COLO668 (cell line): ENCODE measurements around the gene PTK7.
"Not testable (repeated sequence)": the region's sequence is repeated elsewhere in the genome, so short reads cannot be mapped to it uniquely, and the experiment has no call there.

Experiments used
- DNase-seq: peaks from one replicate; lab custom pipeline; 2025; ENCODE audit not compliant: unreplicated experiment; lab: John Stamatoyannopoulos, UW

The PTK7 gene

GRCh38 chr6:43054206-43054943 is 21.7 kb upstream of the PTK7 start:
- no peak for DNase-seq

- DNase-seq = no peak
These were observed 20.1 kb upstream of the PTK7 start for GRCh38 chr6:43055966-43056365.

- no peak for DNase-seq
These were observed 17.6 kb upstream of the PTK7 start for GRCh38 chr6:43058531-43058930.

- peak; percentile 96 for DNase-seq
These were observed 16.7 kb upstream of the PTK7 start, which contains the start of the genes KLC4 and MRPL2 for GRCh38 chr6:43059168-43060033. Gene KLC4 (plus strand): TSS chr6:43059631. CDS start chr6:43061336, 1,705 bp downstream. Gene MRPL2 (minus strand): TSS chr6:43059434. CDS start chr6:43059381, 53 bp downstream.

- peak; percentile 42 for DNase-seq
These were observed 15.9 kb upstream of the PTK7 start for GRCh38 chr6:43060034-43060754.

- DNase-seq = no peak
These were observed 15.1 kb upstream of the PTK7 start for GRCh38 chr6:43060755-43061633.

- DNase-seq = no peak
These were observed 14.3 kb upstream of the PTK7 start for GRCh38 chr6:43061861-43062260.

- DNase-seq = no peak
These were observed 13.3 kb upstream of the PTK7 start for GRCh38 chr6:43062818-43063217.

- peak; percentile 9 for DNase-seq
These were observed 6.0 kb upstream of the PTK7 start for GRCh38 chr6:43070028-43070632.

GRCh38 chr6:43074847-43075669 is 1.1 kb upstream of the PTK7 start:
- no peak for DNase-seq

- peak; percentile 55 for DNase-seq
These were observed 584 bp downstream of the PTK7 start for GRCh38 chr6:43076464-43077332.

- DNase-seq = peak; percentile 35
These were observed 1.3 kb downstream of the PTK7 start for GRCh38 chr6:43077333-43077809.

GRCh38 chr6:43077981-43078511 is 1.9 kb downstream of the PTK7 start:
- DNase-seq = no peak

- DNase-seq = no peak
These were observed 2.6 kb downstream of the PTK7 start for GRCh38 chr6:43078691-43079090.

GRCh38 chr6:43081043-43081442 is 4.9 kb downstream of the PTK7 start:
- no peak for DNase-seq

- not testable (repeated sequence) for DNase-seq
These were observed 5.8 kb downstream of the PTK7 start for GRCh38 chr6:43081922-43082321.

- no peak for DNase-seq
These were observed 6.9 kb downstream of the PTK7 start for GRCh38 chr6:43082806-43083655.
